B cell (primary cell): ENCODE data around the gene MIPEP.

Experiments used
- CTCF ChIP-seq: fragments of 200-600 bp; IDR thresholded peaks from one replicate; pipeline ENCODE4 v1.8.0; 2022; ENCODE audit warnings: antibody characterized with exemption, mild to moderate bottlenecking
- EZH2 ChIP-seq: IDR thresholded peaks from 2 replicates; pipeline ENCODE4 v1.6.1; 2012; ENCODE audit warnings: borderline replicate concordance, low read depth, mild to moderate bottlenecking, moderate library complexity, low read length; ENCODE audit not compliant: insufficient read depth, poor library complexity, severe bottlenecking

GRCh38 chr13:23723471-23723870 lies 165.7 kb downstream of the MIPEP start:
- no peak for TF ChIP-seq CTCF
- TF ChIP-seq EZH2: no peak
